ENCODE measurements around the gene TSHZ2.

GRCh38 chr20:53070706-53071392 lies 98.7 kb downstream of the TSHZ2 start:
- no peak for TF ChIP-seq CTCF (IDR thresholded peaks at IDR 0.05; ENCODE audit: extremely low read depth in 1 of 2, insufficient read depth in 1 of 2, low read depth in 1 of 2, low read length in 2 of 2)
- no peak for TF ChIP-seq POLR2AphosphoS5 (IDR thresholded peaks at IDR 0.05; ENCODE audit: insufficient read depth, low read depth, low read length)
